ENCODE data around the gene TIAM2. TPM values are rescaled to one million over a fixed set of nuclear protein-coding genes. Genes with fewer than 3 reads are reported as not detected.
"Not testable (repeated sequence)": the region's sequence is repeated elsewhere in the genome, so short reads cannot be mapped to it uniquely, and the experiment has no call there.

TIAM2 gene
- total and polyA plus RNA-seq, 2 donors (not counting 3 experiments of a cell fraction or from before 2014, with no cell fraction given), result 9.6 to 18.5 TPM

GRCh38 chr6:154962753-154963152 lies 32.4 kb upstream of the TIAM2 start:
- FAIRE-seq (peak; percentile 79), DNase-seq (ENCODE audit: low read depth, low spot score) (peak; percentile 67)
- Histone ChIP-seq H3K9me1 (replicated peaks; ENCODE audit: control insufficient read depth, extremely low read depth, insufficient read depth, low read length) (no peaks in the 10 kb centered on the region), H3K36me3 (ENCODE audit: control insufficient read depth in 2 of 2, extremely low read depth in 1 of 2, insufficient read depth in 2 of 2, low read length in 2 of 2) (no peaks in the 10 kb centered on the region), H3K79me2 (ENCODE audit: control insufficient read depth, insufficient read depth, low read length) (no peaks in the 10 kb centered on the region), H3K27me3 (ENCODE audit: control insufficient read depth in 2 of 2, insufficient read depth in 2 of 2, low read length in 2 of 2) (no peaks in the 10 kb centered on the region), H3K9me3 (replicated peaks; ENCODE audit: control insufficient read depth, insufficient read depth, low read length) (no peaks in the 10 kb centered on the region), H3K27ac (ENCODE audit: insufficient read depth, low read depth, low read length) (no peak overlapping the region), H3K4me2 (ENCODE audit: insufficient read depth, low read length) (no peak overlapping the region), H4K20me1 (replicated peaks; ENCODE audit: control insufficient read depth, extremely low read depth, insufficient read depth, low read length) (no peaks in the 10 kb centered on the region), H3K4me3 (replicated peaks in 1 of 3; ENCODE audit: insufficient read depth in 1 of 3, low read depth in 1 of 3, low read length in 3 of 3) (no peak overlapping the region), H3K9ac (replicated peaks; ENCODE audit: extremely low read depth, insufficient read depth, low read length) (no peak overlapping the region), H2AFZ (ENCODE audit: low read depth, low read length) (no peak overlapping the region), H3K4me1 (ENCODE audit: control insufficient read depth, extremely low read depth, insufficient read depth, low read length) (no peaks in the 10 kb centered on the region)
- dilution Hi-C loops (cut with MboI; ENCODE audit: extremely low pct_ligation_motif_present, low sequenced_read_pairs), result no loop called here
- no TSS peak for BruUV-seq (replicated peaks)
- ChIA-PET CTCF (interaction anchor here (0.8 to 1.4 kb wide), 4 partner anchors 35 to 221 kb away, joined by 3 read pairs; no protein-coding TSS in a partner anchor), POLR2A (no interaction called here)
- no peak for TF ChIP-seq FOS (IDR thresholded peaks at IDR 0.05; ENCODE audit: borderline replicate concordance, insufficient read depth, low read length)
- no peak for TF ChIP-seq GATA2 (IDR thresholded peaks at IDR 0.05; ENCODE audit: insufficient read depth, insufficient read length, low read depth, low read length)
- TF ChIP-seq MYC (IDR thresholded peaks at IDR 0.05; ENCODE audit: low read depth, low read length), result no peak
- no peak for TF ChIP-seq POLR2A (IDR thresholded peaks at IDR 0.05; ENCODE audit: low read depth, low read length)
- TF ChIP-seq, protein P1, sequence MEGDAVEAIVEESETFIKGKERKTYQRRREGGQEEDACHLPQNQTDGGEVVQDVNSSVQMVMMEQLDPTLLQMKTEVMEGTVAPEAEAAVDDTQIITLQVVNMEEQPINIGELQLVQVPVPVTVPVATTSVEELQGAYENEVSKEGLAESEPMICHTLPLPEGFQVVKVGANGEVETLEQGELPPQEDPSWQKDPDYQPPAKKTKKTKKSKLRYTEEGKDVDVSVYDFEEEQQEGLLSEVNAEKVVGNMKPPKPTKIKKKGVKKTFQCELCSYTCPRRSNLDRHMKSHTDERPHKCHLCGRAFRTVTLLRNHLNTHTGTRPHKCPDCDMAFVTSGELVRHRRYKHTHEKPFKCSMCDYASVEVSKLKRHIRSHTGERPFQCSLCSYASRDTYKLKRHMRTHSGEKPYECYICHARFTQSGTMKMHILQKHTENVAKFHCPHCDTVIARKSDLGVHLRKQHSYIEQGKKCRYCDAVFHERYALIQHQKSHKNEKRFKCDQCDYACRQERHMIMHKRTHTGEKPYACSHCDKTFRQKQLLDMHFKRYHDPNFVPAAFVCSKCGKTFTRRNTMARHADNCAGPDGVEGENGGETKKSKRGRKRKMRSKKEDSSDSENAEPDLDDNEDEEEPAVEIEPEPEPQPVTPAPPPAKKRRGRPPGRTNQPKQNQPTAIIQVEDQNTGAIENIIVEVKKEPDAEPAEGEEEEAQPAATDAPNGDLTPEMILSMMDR (IDR thresholded peaks at IDR 0.05; ENCODE audit: extremely low read depth in 1 of 2, insufficient read depth in 1 of 2, low read depth in 1 of 2, low read length in 2 of 2), result no peak
- no peak for TF ChIP-seq POLR2AphosphoS5 (IDR thresholded peaks at IDR 0.05; ENCODE audit: insufficient read depth, low read depth, low read length)
- no peak for TF ChIP-seq MAX (IDR thresholded peaks at IDR 0.05; ENCODE audit: insufficient read depth, insufficient read length)
- no peak for TF ChIP-seq JUN (IDR thresholded peaks at IDR 0.05; ENCODE audit: borderline replicate concordance, insufficient read depth, insufficient read length, low read depth)
- no peak for TF ChIP-seq EZH2 (IDR thresholded peaks at IDR 0.05; ENCODE audit: borderline replicate concordance, low read depth, low read length, severe bottlenecking)
- intact Hi-C loops (cut with micrococcal nuclease), result no loop called here

- H3K4me1 ChIP-seq (ENCODE audit: control insufficient read depth, extremely low read depth, insufficient read depth, low read length); H3K4me2 ChIP-seq (ENCODE audit: insufficient read depth, low read length); intact Hi-C loops (cut with micrococcal nuclease); H4K20me1 ChIP-seq (replicated peaks; ENCODE audit: control insufficient read depth, extremely low read depth, insufficient read depth, low read length); BruUV-seq (replicated peaks); FAIRE-seq; H2AFZ ChIP-seq (ENCODE audit: low read depth, low read length); POLR2A ChIA-PET; H3K9ac ChIP-seq (replicated peaks; ENCODE audit: extremely low read depth, insufficient read depth, low read length); H3K27ac ChIP-seq (ENCODE audit: insufficient read depth, low read depth, low read length); H3K36me3 ChIP-seq (ENCODE audit: control insufficient read depth in 2 of 2, extremely low read depth in 1 of 2, insufficient read depth in 2 of 2, low read length in 2 of 2); H3K79me2 ChIP-seq (ENCODE audit: control insufficient read depth, insufficient read depth, low read length); CTCF ChIA-PET; H3K9me3 ChIP-seq (replicated peaks; ENCODE audit: control insufficient read depth, insufficient read depth, low read length); H3K27me3 ChIP-seq (ENCODE audit: control insufficient read depth in 2 of 2, insufficient read depth in 2 of 2, low read length in 2 of 2); H3K9me1 ChIP-seq (replicated peaks; ENCODE audit: control insufficient read depth, extremely low read depth, insufficient read depth, low read length); H3K4me3 ChIP-seq (replicated peaks in 1 of 3; ENCODE audit: insufficient read depth in 1 of 3, low read depth in 1 of 3, low read length in 3 of 3); DNase-seq (ENCODE audit: low read depth, low spot score); dilution Hi-C loops (cut with MboI; ENCODE audit: extremely low pct_ligation_motif_present, low sequenced_read_pairs): not testable (repeated sequence)
These were observed 28.9 kb upstream of the TIAM2 start for GRCh38 chr6:154966065-154966770.

All from endothelial cell of umbilical vein (primary cell).